ENCODE data around the gene ARL6.

ARL6 gene

DNA sequence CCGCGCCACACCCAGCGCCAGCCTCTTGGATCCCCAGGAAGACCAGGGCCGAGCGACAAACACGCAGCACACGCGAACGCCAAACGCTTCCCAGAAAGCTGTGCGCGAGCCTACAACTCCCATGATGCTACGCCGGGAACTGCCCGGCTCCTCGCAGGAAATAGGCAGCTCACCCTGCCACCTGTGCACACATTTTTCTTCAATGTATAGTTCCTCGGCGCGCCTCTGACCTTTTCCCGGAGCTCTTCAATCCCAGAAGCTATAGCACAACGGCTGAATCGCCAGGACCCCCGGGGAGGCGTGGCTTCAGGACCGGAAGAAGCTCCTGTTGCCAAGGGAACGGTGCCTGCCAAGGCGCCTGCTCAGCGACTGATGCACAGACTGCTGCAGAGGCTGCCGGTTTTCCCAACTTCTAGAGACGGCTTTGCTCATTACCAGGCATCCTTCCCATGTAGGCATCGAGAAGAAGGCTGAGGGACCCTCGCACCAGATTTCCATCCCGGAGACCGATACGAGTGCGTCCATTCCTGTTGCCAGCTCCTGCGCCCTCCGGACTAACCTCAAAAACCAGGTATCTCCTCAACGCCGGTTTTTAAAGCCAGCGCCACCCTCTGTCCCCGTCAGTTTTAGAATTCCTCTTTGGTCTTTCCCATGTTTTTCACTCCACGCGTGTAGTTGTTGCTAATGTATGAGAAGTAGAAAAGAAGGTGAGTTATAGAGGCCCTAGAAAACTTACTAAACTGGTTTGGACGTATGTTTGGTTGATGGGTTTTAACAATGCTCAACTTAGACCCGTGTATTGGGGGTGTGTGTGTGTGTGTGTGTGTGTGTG lies at the start of gene ARL6:
Gene ARL6 (plus strand): TSS at position 352 of the 832 bp plus-strand sequence. CDS start 3,350 bp downstream, outside the sequence.
- DNase-seq = peak; percentile 52

DNA sequence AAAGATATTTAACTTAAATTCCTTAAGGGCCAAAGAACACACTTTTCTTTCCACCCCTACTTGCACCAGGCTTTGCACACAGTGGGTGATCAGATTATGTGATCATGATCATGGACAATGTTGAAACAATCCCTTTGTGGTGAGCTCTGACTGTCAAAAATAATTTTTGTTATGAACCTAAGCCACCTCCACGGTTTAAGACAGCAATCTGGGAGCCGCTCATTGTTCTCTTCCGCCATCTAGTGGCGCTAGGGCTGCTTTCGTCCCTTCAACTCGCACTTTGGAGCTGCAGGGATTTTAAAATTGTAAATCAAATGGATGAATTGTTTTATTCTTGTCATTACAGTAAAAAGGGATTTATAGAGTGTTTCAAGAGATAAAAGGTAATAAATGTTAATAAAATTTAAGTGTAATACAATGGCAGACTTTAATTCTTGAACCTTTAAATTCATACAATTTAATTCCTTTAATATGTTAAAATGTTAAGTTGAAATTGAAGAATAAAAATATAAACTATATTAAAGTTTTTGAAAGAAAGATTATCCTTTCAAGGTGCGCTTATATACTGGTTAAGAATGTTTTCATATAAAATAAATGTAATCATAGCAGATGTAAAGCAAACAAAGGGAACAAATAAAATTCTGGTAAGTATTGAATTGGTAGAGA lies 45.3 kb upstream of the ARL6 start:
- DNase-seq = peak; percentile 34

GRCh38 chr3:97720417-97720816 lies 44.1 kb upstream of the ARL6 start:
- DNase-seq = no peak

DNA sequence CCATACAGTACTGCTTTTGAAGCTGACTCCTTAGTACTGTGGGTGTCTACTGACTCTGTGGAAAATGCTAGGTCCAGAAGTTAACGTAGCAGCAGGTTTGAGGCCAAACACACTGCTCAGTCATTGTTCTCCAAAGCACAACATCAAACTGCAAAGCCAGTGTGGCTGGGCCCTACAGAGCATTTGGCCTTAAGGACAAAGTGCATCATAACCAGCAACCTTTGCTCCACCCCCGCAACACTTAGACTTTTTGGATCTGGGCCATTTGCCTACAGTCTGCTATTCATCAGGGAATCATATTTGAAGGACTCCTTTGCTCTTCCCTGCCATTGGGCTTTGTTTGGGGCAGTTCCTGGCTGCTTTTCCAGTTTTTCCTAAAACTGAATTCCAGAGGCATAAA lies 43.1 kb upstream of the ARL6 start:
- no peak for DNase-seq

DNA sequence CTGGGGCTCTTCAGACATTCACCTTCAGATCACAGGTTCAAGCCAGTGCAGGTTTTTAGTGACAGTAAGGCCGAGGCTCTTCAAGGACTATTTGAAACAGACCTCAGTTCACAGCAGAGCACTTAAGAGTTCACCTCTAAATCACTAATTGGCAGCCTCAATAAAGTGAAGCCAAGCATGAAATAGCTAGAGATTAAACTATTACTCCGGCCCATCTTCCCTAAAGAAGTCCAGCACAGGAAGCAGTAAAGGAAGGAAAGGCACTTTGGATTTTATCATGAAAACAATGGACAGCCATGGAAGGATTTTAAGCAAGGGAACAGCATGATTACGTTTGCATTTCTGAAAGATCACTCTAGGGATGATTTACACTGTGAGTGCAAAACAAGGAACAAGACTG lies 27.6 kb upstream of the ARL6 start:
- DNase-seq = no peak

DNA sequence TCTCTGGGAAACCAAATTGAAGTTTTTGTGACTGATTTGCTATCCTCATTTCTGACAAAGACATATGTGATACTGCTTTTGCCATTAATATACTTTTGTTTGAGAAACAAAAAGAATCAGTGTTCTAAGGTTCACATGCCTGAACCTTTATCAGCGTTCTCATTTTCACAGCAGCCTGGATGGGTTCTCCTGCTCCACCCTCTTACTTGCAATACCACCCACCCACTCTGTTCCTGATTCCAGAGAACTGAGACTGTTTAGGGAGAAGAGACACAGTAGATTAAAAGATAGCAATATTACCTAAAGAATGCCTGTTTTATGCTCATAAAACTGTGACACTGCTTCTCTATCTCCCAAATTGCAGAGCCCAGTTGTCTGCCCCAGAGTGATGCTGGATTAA lies 25.8 kb upstream of the ARL6 start:
- no peak for DNase-seq

- no peak for DNase-seq
These were observed 22.5 kb upstream of the ARL6 start for GRCh38 chr3:97742036-97742435.

GRCh38 chr3:97744289-97744688 lies 20.3 kb upstream of the ARL6 start:
- no peak for DNase-seq

- no peak for DNase-seq
These were observed 762 bp upstream of the ARL6 start for GRCh38 chr3:97763586-97764406.

DNA sequence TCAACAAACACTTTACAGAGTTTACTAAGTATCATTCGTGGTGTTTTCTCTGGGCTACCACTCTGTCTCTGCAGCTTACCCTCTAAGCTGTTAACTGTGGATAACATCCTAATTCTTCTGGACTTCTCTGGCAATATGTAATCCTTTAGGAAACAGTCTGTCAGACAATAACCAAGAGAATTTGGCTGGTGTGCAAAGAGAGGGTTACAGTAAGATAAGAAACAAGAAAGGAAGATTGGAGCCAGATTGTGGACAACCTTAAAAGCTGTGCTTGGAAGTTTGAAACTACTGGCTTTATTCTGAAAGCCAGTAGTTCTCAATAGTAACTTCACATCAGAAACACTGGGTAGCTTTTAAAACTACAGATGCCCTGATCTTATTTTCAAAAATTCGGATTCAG lies 778 bp downstream of the ARL6 start:
- no peak for DNase-seq

- DNase-seq = no peak
These were observed 8.4 kb downstream of the ARL6 start for GRCh38 chr3:97772926-97773325.

DNA sequence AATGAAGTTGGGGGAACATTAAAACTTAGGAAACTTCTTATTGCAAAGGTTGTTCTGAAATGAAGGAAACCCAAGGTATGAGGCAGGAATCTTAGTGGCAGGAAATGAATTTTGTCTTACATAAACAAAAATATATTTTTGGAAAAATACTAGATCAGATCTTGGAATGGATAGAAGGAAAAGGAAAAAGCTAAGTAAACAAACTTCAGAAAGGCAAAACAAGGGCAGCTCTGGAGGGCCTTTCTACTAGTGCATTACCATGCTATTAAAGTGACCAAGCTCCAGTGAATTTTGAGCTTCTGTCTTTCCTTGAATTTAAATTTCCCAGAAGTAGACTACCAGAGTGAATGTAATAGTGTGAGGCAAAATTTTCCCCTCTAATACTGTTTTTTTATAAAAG lies 13.6 kb downstream of the ARL6 start:
- DNase-seq = no peak

- peak; percentile 3 for DNase-seq
These were observed 29.0 kb downstream of the ARL6 start for GRCh38 chr3:97793420-97794019.

DNA sequence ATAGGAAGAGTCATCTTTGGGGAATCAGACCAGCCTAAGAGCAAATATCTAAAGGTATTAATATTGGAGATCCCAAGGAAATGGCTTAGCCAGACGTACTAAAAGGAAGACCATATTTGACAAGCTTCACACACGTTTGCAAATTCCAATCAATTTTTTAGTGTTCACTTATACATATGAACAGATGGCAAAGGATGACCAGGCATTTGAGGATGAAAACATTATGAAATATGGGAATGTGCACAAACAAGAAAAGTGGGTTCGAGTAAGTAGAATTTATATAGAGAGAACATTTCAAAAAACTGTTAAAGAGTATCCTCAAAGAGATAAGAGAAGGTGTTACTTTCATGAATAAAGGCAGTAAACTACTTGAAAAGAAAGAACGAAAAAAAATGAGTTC lies 31.4 kb downstream of the ARL6 start:
- DNase-seq = no peak

GRCh38 chr3:97804471-97804870 lies 39.9 kb downstream of the ARL6 start:
- DNase-seq = no peak

GRCh38 chr3:97810779-97811390 lies 46.3 kb downstream of the ARL6 start:
- no peak for DNase-seq

- no peak for DNase-seq
These were observed 50.8 kb downstream of the ARL6 start for GRCh38 chr3:97815149-97815917.

DNA sequence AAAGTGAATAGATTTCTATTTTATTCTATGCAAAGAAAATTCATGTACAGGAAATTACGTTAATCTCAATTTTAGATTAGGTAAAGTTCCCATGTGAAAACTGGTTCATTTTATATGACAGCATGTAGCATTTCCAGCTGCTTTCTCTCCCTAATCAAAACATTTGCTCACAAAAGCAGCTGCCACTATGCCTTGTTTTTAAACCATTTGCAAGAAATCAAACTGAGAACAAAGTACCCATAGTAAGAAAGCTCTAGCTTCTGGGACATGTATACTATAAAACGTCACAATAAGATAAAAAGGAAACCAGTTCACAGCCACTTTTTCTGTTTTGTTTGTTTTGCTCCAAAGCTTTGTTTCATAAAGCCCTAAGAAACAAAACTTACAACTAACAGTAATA lies 52.3 kb downstream of the ARL6 start:
- no peak for DNase-seq

DNA sequence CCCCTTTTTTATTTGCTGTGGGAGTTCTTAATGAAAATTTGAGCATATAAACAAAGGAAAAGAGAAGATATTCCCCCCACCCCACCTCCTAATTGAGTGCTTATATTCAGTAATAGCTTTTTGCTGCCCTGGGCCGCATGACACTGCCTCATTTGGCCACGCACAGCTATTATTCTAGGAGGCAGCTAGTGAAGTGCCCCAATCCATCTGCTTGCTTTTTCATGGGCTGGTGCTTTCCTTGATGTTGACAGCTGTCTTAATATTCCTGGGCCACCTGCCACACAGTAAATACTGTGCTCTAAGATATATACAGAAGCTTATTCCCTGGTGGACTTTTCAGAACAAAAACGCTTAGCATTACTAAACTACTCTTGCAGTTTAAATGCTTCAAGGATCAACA lies 53.4 kb downstream of the ARL6 start:
- DNase-seq = no peak

DNA sequence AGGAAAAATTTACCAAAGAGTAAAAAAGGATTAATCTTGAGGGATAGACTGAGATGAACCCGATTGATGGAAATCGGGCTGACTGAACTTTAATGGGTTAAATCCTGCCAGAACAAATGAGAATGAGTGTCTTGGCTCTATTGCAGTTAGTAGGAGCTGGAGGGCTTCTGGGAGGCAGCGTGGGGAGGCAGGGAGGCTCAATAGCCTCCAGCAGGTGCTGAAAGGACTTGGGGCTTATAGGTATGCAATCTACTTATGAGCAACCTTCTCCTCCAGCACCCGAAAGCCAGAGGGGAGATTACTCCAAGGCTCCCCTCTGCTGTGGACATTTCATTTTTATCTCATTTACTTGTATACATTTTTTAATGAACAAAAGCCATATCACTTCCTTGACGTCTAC lies 56.2 kb downstream of the ARL6 start:
- DNase-seq = no peak

GRCh38 chr3:97821287-97821773 lies 56.8 kb downstream of the ARL6 start:
- DNase-seq = no peak

Measured in NCI-H1048 (cell line).